T-helper 2 cell (primary cell): ENCODE measurements around the gene SELPLG.
A peak's percentile ranks its signal among the peaks of the same experiment; 100 is the strongest.

ENCODE experiments used
- DNase-seq, 5 experiments: peaks; one replicate each; pipeline versions ENCODE4 v3.0.0 to v3.0.0-alpha.2; 2012 to 2022

The SELPLG gene

DNA sequence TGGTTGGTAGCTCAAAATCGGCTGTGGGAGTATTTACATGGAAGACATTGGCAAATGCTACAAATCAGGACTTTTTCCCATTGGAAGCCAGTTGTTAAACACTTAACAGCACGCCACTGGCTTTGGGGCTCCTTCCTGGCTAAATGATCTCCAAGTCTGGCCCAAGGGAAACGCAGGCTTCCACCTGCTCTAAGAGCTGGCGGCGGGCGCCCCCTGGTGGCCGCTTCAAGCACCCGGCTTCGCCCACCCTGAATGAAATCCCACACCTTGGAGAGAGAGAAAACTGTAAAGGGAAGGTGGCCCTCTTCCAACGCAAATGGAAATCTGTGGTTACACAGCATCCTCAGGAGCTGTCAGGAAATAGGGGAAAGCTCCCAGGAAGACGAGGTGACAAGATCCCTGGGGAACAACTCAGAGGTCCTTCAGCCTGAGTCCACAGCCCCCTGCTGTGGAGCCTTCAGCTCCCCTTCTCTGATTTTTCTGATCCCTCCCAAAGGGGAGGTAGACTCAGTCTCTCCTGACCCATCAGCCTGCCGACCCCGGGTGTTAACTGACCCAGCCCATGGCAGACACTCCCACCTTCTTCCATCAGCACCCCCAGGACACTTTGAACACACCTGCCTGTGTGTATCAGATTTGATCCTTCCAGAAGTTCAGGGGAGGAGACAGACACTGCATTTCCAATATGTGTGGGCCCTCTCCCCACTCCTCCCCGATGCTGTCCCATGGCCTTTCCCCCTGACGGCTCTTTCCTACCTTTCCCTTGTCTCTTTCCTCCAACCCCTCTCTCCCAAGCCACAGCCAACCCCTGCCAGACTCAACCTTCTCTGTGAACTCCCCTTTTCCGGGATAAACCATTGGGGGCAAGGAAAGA, 15.4 kb downstream of the SELPLG start:
- DNase-seq, result peak; percentile 62 to 70 (median 69)

DNA sequence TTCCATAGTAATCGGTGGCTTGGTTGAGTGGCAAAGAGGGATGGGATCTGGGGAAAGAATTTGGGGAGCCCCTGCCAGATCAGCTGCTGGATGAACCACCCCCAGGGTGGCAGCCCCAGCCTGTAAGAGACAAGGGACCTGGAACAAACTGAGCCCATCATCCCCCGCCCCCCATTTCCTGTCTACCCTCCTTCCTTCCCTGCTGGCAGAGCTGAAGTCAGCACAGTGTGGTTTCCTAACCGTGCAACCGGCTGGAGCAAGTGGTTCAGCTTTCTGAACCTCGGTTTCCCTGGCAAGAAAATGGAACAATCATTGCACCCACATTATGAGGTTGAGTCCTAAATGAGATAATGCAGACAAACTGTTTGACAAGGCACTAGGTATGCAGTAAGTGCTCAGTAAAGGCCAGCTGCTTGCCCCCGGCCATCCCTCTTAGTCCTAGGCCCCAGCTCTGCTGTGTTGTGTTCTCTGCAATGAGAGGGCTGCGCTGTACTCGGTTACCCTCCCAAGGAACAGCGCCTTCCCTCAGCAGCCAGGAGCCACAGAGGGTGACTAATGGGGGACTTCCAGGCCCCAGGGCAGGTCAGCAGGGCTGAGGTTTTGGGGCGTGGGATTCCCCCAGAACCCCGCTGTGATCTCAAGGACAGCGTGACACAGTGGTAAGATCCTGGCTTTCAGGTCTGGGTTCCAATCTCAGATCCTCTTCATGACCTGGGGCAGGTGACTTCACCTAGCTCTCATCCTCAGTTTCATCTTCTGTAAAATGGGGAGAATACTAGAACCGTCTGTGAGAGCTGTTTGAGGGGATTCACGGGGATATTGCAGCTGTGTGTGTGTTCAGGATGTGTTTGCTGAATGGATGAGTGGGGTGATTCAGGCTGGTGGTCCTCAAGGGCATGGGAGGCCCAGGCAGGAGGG, 16.5 kb downstream of the SELPLG start:
- DNase-seq, result peak; percentile 42 to 80 (median 71)

DNA sequence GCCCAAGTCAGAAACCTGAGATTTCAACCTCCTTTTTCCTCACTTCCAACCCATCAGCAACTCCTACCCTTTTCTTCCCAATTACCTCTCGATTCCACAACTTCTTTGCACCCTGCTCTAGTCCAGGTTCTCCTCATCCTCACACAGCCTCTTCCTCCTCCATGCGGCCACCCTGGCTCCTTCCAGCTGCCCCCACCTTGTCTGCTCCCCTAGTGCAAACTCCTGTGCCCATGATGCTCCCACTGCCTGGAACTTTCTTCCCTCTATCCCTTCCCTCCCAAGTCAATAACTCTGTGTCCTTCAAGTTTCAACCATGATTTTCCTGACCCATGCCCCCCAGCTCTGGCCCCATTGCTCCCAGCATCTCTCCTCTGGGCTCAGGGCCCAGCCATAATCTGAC, 17.3 kb downstream of the SELPLG start:
- no peak for DNase-seq

DNA sequence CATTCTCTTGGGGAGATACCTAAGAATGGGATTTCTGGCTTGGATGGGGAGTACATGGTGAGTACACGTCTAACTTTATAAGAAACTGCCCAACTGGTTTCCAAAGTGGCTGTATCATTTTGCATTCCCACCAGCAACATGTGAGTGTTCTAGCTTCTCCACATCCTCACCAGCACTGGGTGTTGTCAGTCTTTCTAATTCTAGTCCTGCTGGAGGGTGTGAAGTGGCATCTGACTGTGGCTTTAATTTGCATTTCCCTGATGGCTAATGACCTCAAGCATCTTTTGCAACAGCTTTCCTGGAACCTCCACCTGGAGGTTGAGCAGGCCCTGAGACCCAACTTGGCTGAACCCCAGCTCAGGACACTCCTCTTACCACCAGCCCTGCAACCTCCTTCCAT, 17.8 kb downstream of the SELPLG start:
- DNase-seq, result no peak

DNA sequence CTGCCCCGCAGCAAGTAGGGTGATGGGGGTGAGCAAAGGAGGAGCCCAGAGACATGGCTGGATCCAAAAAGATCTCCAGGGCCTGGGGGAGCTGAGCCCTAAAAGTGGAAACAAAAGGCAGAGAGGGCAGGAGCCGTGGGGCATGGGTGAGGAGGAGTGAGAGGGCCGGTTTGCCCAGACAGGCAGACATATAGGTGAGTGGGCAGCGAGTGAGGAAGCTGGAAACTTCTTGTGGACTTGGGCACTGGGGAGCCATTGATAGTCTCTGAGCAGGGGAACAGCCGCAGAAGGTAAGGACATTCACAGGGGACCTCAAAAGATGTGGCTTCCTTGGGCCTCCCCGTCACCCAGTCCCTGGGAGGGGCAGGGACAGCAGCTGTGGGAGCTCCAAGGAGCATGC, 19.1 kb downstream of the SELPLG start:
- no peak for DNase-seq

DNA sequence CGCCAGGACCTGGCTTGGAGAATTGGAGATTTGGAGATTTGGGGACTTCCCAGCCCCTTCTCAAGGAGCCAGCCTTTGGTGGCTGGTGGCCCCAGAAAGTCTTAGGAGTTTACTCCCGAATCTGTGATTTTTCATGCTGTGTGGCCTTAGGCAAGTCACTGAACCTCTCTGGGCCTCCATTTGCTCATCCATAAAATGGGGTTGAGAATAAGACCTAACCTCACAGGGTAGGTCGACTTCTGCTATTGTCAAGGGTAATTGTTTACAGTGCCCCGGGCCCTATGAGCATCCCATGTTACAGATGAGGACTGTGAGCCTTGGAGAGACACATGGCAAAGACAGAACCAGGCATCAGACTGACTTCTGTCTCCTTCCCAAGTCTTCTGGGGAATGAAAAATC, 19.7 kb downstream of the SELPLG start:
- no peak for DNase-seq

DNA sequence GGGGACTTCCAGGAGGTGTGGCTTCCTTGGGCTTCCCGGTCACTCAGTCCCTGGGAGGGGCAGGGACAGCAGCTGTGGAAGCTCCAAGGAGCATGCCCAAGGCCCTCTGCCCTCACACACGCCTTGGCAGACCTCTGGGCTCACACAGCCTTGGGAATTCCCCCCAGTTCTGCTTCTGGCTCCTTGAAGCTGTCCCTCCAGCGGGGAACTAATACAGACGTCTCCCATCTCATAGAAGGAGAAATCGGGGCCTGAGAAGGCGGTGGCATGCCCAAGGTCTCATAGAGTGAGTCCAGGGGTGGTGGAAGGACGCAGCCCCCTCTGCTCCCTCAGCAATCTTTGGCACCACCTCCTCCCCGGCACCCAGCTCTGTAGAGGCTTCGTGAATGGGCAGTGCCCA, 20.1 kb downstream of the SELPLG start:
- DNase-seq, result no peak

DNA sequence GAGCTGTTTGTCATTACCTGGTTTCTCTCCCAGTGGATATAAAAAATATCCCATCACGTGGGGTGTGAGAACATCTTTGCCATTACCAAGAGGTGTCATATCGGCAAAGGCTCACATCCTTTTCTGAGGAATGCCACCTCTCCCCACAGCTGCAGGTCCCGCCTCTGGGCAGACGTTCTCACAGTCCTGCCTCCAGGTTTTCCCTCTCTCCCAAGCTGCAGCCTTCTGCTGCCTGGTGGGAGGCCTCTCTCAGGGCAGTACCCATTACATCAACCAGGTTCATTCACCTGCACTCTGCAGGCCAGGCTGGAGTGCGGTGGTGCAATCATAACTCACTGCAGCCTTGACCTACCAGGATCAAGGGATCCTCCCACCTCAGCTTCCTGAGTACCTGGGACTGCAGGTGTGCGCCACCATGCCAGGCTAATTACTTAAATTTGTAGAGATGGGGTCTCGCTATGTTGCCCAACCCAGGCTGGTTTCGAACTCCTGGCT, 20.9 kb downstream of the SELPLG start:
- DNase-seq, result no peak

DNA sequence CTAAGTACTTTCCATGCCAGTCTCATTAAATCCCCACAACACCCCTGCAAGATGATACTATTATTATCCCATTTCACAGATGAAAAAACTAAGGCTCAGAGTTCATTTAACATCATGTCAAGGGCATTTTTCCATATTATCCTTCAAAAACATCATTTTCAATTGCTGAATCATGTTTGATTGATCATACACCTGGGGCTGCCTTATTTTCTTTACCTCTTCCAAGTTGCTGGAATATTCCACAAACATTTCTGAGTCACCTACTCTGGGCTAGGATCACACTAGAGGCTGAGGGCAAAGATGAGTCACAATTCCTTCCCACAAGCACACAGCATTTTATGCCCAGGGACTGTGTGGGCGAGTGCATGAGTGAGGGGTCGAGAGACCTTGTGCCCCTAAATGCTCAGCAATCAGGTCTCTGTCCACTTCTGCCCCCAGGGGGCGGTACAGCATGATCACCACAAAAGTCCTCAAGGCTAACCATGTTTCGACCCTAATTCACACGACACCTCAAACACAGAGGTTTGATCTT, 21.7 kb downstream of the SELPLG start:
- peak in 4 of 5 experiments; percentile 40 to 52 (median 44) for DNase-seq

DNA sequence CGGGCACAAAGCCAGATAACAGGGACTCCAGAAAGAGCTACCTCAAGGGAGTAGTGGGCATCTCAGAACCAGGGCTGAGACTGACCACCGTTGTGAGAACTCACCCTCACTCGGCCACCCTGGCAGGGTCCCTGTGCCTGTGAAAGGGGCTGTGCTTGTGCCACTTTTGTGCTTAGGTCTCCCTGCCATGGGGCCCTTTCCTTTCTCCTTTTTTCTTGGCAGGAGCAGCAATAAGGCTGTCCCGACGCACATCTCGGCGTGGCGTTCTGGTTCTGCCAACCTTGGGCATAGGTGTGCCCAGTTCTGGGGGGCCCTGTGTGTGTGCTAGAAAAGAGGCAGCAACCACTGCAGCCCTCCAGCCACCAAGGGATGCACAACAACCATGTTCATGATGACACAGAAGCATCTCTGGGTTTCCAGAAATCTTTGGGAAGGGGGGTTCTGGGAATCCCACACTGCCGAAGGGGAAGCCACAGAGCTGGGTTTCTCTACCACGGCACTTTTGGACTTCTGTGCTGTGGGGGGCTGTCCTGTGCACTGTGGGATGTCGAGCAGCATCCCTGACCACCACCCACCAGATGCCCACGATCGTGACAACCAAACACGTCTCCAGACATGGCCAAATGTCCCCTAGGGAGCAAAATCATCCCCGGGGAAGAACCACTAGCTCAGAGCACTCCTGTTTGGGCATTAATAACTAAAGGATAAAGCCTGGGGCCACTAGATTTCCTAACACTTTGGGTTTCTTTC, 22.7 kb downstream of the SELPLG start:
- DNase-seq, result no peak

DNA sequence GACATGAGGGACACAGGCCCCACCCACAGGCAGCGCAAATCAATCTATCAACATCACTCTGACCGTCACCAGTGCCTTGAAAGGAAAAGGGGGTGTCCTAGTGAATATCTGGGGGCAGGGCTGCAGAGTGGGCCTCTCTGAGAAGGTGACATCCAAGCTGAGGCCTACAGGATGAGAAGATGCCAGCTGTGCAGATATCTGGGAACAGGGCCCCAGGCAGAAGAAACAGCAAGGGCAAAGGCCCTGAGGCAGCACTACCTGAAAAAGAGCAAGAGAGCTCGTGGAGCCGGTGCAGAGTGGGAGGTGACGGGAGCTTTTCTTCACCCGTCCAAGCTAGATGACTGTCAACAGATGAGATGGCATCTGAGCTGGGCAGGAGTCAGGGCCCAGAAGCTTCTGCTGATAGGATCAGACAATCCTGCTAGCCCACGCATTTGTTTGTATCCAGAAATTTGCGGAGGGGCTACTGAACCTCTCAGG, 23.3 kb downstream of the SELPLG start:
- DNase-seq, result no peak

DNA sequence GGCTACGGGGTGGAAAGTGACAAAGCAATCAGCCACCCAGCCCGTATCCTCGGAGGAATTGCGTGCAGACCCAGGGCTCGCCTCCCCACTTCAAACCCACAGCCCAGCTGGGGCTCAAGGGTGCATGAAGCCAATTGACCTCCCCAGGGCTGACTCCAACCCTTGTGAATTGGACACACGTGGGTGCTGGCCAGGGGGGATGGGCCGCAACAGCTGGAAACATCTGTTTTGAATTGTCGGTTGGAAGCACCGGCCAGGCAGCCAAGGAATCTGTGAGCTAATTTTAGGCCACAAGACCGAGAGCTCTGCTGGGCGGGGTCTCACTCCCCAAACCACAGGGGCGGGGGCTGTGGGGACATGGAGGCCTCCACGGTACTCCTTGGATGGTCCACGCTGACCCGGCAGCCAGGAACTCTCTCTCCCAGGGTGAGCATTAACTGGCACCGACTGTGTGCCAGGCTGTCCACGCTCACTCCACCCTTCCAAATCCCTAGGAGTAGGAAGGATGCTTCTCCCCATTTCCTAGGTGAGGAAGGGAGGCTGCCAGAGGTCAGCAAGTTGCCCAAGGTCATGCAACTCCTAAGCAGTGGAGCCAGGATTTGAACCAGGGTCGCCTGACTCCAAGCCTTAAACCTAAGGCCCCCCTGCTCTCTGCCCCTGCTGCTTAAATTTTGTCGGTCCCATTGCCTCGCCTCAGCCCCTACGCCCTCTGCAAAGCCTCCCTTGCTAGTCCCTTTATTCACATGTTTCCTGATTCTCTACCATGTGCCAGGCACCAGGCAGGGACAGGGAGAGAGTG, 24.0 kb downstream of the SELPLG start:
- DNase-seq, result no peak

DNA sequence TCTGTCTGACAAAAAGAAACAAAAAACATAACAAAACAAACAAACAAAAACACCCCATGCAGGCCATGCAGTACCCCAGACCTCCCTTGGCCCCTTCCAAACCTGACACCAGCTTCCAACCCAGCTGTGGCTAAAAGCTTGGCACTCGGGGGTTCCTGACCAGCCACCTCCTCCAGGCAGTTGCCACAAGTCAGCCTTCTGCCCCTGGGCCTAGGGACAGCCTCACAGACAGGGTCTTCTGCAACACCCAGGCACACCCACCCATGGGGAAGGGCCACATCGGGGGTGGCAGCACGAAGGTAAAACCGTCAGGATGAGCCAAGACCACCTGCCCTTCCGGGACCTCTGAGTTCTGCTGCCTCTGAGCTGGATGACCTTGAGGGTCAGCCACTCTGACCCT, 25.1 kb downstream of the SELPLG start:
- no peak for DNase-seq

DNA sequence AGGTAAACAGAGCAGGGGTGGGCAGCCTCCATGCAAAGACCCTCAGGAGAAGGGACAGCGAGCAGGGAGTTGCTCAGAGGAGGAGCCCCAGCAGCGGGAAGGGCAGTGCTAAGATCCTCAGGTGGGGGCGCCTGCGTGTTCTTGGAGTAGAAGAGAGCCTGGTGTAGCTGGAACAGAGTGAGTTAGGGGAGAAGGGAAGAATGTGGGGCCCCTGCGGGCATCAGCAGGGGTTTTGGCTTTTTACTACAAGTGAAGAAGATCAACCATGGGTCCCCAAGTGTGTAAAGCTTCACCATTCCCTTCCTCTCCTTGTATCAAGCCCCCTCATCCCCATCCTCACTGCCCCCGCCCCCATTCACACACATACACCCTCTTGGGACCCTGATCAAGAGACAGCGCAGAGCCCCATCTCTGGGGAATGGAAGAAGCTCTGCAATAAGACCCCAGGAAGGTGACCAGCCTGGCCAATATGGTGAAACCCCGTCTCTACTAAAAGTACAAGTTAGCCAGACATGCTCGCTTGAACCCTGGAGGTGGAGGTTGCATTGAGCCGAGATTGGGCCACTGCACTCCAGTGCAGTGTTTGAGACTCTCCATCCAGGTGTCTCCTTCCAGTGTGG, 25.6 kb downstream of the SELPLG start:
- no peak for DNase-seq

DNA sequence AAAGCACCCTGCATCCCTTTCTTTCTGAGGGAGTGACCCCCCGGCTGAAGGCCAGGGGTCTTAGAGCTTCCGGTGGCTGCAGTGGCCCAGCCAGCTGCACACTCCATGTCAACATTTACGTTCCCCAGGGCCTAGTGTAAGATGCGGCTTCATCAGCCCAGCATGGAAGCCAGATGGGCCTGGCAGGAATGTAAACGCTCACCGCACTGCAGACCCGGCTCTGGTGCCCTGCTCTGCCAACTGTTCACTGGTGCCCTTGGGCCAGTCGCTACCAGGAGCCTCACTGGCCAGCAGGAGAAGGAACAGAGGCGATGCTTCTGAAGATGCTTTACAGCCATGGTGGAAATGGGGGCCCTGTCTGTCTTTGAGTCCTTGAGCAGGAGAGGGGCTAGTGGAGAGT, 27.2 kb downstream of the SELPLG start:
- no peak for DNase-seq

DNA sequence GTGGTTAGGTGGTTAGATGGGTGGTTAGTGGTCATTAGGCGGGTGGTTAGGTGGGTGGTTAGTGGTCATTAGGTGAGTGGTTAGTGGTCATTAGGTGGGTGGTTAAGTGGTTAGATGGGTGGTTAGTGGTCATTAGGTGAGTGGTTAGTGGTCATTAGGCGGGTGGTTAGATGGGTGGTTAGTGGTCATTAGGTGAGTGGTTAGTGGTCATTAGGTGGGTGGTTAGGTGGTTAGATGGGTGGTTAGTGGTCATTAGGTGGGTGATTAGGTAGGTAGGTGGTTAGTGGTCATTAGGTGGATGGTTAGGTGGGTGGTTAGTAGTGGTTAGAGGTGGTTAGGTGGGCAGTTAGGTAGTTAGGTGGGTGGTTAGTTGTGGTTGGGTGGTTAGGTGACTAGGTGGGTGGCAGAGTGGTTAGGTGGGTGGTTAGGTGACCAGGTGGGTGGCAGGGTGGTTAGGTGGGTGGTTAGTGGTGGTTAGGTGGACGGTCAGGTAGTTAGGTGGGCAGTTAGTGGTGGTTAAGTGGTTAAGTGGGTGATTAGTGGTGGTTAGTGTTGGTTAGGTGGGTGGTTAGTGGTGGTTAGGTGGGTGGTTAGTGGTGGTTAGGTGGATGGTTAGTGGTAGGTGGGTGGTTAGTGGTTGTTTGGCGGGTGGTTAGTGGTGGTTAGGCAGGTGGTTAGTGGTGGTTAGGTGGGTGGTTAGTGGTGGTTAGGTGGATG, 27.8 kb downstream of the SELPLG start:
- DNase-seq, result peak in 1 of 5 experiments; percentile 19

DNA sequence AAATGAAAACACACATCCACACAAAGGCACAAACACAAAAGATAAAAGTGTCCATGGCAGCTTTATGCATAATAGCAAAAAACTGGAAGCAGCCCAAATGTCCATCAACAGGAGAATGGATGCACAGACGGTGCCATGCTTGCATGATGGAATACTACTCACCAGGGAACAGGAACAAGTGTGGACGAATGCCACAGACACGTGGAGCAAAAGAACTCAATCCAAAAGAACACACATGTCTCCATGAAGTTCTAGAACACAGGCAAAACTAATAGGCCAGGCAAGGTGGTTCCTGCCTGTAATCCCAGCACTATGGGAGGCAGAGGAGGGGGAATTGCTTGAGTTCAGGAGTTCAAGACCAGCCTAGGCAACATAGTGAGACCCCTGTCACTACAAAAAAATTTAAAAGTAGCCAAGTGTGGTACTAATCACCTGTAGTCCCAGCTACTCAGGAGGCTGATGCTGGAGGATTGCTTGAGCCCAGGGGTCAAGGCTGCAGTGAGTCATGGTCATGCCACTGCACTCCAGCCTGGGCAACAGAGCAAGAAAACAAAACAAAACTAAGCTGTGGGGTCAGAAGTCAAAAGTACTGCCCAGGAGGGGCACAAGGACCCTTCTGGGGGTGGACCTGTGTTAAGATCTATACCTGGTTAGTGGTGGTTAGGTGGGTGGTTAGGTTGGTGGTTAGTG, 28.5 kb downstream of the SELPLG start:
- no peak for DNase-seq

DNA sequence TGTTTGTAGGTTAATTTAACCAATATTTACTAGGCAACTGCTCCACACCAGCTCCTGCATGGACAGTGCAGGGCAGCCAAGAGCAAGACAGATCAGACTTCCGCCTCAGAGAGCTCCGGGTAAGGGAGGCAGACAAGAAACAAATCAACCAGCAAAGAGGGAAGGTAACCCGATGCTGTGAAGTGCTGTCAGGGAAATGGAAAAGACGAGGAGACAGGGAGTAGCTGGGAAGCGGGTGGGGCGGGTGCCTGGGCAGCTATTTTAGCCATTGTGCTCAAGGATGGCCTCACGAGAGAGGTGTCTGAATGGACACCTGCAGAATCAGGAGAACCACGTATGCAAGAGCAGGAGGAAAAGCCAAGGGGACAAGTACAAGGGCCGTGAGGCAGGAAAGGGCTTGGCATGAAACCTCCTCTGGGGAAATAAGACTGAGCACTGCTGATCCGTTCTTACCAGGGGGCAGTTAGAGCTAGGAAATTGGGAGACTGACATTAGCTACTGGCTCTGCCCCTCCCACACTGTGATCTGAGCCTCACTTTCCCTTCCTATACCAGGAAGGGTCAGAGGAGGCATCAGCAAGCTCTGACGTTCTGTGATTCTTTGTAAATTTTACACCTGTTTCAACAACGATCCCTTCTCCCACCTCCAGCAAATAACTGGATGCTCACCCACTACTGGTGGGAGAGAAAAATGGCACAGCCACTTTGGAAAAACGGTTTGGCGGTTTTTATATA, 29.3 kb downstream of the SELPLG start:
- no peak for DNase-seq

DNA sequence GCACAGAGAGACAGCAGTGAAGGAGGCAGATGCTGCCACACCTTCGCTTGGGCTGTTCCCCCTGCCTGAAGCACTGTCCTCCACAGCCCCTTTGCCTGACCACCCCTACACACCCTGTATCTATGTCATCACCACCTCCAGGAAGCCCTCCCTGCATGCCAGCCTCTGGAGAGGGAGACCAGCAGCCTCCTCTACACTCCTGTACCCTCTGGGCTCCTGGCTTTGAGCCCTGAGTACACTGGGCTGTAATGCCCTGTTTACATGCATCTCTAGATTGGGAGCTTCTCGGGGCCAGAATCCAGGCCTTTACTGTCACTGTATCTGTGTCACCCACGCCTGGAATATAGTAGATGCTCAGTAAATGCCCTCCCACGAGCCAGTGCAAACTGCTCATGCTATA, 30.0 kb downstream of the SELPLG start:
- no peak for DNase-seq
